Activated T-cell treated with anti-CD3 and anti-CD28 coated beads for 48 hours (primary cell): ENCODE measurements around the gene PTTG1IP.
"Not testable (repeated sequence)": the region's sequence is repeated elsewhere in the genome, so short reads cannot be mapped to it uniquely, and the experiment has no call there.

Source experiments
- DNase-seq: peaks from one replicate; pipeline ENCODE4 v3.0.0-alpha.2; 2020; ENCODE audit warnings: low read depth

The PTTG1IP gene

DNA sequence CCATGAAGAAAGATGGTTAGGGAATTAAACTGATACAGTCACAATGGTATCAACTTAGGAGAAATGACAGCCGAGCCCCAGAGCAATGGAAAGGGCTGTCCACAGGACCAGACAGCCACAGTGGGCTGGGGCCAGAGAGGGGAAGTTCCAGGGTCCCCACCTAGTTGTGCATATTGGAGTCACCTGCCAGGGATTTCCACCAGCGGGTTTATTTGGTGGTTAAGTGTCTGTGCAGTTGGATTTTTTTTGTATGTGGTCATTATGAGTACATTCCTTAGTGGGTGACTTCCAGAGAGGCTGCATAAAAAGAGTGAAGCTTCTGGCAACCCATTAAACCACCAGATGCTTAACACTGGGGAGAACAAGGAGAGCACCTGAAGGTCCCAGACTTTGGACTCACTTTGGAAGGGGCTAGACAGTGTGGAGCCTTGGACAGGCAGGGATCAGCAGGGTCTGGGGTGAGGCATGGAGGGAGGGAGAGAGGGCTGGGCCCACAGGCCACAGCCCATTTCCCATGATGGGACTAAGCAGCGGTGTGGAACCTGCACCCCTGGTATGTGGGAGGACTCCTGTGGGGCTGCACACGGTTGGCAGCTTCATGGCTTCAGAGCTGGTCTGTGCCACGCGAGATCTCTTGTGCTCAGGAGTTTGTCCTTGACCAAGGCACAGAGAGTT is 7.8 kb upstream of the PTTG1IP start:
- no peak for DNase-seq

DNA sequence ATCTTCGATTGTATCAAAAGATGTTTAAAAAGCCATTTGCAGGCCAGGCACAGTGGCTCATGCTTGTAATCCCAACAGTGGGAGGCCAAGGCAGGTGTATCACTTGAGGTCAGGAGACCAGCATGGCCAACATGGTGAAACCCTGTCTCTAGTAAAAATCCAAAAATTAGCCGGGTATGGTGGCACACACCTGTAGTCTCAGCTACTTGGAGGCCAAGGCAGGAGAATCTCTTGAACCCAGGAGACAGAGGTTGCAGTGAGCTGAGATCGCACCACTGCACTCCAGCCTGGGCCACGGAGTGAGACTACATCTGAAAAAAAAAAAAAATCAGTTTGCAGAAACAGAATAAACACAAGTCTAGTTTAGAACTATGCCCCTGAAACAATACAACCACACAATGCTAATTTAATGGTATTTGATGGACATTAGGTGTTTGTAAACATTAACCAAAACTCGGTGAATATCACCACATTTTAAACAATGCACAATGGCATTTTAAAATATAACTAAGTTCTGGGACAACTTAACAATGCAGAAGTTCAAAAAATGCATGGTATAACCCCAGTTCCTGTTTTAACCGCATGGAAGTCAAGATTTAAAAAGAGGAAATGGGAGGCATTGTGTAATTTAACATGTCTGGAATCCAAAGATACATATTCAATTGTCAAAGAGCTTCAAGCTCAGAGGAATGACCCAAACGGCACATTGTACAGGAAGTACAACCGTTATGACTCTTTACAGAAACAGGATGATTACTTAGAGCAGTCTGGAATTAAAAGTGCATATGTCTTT is 7.1 kb upstream of the PTTG1IP start:
- DNase-seq: no peak

DNA sequence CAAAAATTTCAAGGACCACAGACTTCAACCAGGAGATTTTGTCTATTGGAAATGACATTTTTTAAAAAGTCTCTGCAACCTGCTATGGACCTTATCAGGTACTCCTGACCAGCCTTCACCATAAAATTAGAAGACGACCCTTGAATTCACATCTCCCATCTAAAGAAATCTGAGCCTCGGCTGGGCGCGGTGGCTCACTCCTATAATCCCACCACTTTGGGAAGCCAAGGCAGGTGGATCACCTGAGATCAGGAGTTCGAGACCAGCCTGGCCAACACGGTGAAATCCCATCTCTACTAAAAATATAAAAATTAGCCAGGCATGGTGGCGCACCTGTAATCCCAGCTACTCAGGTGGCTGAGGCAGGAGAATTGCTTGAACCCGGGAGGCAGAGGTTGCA is 5.7 kb upstream of the PTTG1IP start:
- DNase-seq: not testable (repeated sequence)

DNA sequence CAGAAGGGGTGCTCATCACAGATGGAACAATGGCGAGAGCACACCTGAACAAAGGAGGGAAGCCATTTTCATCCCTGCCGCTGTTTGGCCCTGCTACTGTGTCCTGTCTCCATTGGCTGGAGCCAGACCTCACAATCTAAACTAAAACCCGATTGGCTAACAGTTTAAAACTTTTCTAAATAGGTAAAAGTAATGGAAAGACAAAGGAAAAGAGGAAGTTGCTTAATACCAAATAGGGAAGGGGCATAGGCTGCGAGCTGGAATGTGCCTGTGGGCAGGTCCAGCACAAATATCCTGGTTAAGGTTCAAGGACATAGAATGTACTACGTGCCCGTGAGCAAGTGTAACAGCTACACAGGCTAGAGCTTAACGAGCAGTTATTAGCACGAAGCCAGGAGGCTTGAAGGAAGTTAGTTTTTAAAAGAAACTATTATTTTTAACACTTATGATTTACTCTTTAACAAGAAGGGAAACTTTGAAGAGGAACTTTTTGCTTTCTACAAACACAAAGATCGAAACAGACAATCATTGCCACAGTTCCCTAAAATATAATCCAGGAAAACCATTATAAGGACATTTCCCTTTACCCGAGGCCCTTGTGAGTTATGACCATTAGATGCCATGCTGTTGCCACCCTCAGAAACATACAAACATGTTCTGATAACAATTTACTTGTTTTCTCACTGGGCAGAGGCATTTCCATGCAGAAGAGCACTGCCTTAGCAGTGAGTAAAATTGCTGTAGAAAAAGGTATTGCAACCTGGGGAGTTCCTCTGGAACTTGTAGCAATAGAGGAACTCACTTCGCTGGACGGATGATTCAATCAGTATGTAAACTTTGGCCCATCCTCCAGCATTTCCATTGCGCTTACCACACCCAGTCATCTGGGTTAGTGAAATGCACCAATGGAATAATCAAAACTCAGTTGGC is 4.8 kb upstream of the PTTG1IP start:
- no peak for DNase-seq

DNA sequence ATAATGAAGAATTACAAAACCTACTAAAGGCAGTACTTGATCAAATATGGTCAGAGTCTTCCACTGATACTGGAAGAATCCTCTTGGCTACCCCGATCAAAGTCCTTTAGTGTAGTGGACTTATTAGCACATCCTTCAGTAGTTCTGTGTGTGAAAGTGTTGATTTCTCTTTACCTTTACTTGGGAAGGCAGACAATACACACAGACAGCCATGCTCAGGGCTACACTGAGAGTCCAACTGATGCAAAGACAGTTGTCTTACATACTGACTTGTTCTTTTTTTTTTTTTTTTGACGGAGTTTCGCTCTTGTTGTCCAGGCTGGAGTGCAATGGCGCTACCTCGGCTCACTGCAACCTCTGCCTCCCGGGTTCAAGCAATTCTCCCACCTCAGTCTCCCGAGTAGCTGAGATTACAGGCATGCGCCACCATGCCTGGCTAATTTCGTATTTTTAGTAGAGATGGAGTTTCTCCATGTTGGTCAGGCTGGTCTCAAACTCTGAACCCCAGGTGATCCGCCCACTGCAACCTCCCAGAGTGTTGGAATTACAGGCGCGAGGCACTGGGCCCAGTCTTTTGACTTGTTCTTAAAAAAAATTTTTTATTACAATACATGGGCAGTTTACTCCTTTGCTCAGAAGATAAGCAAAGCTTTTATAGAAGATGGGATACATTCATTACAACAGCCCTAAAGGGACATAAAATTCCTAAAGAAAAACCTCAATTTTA is 3.5 kb upstream of the PTTG1IP start:
- no peak for DNase-seq

DNA sequence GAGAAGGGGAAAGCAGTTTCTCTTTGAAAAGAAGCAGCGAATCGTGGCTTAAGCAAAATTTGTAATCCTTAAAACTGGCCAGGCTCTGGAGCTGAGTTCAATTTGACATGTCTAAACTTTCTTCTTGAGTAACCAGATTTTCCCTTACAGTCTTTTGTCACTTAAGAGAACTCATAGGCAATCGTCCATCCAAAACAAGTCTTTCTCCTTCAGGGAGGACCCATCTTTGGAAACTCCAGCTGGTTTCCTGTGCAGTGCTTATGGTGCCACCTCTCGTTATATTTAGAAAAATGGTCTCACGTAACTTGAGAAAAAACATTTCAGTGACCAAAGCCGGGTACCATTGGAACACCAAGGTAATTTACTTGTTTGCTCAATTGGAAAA is 1.8 kb upstream of the PTTG1IP start:
- no peak for DNase-seq

DNA sequence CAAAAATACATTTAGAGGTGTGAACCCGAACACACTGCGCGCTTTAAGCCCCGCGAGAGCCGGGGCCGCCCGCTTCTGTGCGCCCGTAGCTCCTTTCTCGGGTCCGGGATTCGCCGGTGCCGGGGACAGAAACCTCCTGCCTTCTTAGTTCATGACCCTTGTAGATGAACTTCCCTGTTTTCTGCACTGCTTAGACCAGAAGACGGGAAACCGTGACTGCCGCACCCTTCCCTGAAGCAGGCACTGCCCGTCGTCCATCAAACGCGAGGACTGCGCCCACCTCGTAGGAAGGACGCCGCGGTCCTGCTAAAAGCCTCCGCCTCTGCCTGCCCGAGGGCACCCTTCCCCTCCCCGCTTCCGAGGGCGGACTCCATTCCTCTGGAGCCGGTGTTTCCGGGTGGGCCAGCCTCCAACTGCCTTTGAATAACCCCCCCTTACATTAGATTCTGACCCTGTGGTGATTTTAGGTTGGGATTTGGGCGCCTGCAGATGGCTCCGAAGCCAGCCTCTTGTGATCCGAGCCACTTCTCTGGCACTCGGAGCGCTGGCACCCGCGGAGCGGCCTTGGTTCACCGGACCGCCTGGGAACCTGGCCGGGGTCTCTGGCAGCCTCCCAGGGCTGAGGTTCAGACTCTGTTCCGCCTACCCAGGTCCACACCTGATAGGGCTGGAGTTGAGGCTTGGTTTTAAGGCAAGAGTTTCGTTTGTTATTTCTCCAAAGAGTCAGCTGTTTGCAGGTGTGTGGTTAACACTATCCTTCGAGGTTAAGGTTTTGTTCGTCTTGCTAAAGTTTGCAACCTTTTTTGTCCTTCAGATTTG is 1.2 kb upstream of the PTTG1IP start:
- no peak for DNase-seq

DNA sequence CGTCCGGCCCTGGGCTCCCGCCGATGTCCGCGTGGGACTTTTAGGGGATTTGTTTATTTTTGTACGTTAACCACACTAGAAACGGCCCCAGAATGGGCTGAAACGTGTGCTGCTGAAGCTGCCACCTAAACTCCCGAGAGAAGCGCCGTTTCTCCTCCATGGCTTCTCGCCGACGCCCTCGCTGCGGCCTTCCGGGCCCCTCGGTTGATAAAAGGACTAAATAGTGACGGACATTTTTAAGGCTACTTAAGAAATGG is 678 bp upstream of the PTTG1IP start:
- no peak for DNase-seq

DNA sequence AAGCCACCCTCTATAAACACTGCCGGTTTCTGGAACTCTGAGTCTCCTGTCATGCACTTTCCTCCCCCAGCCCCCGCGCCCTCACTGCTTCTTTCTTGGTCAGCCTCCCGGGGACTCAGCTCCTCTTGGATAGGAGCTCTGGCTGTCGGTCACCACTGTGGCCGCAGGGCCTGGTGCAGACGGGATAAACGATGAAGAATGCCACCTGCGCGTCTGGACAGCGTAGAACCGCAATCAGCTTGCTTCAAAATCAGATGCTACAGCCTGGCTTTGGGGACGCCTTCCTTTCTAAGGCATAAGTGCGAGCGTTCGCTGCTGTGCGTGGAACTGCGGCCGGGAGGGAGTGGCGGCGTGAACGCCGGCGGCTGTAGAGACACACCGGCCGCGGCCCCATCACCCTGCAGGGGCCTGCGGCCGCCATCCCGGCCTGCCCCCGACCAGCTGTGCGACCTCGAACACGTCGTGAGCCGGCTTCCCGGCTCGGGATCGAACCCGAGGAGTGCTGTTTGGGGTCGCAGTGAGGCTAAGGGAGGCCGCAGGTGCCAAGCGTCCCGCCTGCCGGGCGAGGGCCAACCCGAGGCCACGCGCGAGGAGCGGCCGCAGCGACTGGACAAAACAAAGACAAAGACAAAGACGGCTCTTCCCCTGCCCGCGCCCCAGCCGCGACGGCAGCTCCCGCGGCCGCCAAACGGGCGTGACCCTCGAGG is 688 bp downstream of the PTTG1IP start:
- no peak for DNase-seq

DNA sequence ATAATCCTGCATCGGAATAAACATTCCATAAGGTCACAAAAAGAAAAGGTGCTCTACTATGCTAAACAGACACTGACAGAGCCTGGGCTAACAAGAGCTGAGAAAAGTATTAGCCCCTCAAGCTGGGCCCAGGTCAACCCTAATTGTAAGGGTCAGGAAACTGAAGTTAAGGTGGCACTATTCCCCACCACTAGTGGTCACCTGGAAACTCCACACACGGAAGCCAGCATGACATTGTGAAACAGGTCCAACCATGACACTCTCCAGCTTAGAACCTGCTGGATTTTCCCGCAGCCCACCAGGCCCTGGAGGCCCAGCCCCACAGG is 1.2 kb downstream of the PTTG1IP start:
- DNase-seq: no peak

DNA sequence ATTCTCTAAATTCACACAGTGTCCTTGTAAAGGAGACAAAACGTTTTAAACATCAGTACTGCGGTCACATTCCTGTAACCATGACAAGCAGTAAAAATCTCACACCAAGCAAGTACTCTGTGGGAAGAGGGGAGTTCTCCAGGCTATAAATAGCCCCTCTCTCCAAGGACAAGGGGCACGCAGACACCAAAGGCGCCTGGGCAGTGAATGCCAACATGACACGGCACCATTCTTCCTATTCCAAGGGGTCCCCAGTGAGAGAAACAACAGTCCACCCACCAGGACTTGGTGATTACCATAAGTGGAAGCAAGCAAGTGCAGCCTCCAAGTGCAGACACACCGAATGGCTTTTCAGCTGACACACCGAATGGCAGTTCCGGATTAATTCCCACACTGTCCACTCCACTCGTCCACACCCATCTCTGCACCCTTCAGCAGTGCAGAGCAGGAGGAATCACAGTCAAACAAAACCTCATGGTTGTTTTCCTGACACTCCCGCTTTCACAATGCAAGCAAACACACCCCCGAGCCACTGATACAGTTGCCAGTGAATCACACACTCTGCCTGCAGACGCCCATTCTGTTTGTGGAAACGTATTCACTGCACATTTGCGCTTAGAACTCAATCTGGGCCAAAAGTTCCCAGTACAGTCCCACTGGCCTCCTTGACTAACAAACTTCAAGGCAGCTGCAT is 1.8 kb downstream of the PTTG1IP start:
- no peak for DNase-seq

DNA sequence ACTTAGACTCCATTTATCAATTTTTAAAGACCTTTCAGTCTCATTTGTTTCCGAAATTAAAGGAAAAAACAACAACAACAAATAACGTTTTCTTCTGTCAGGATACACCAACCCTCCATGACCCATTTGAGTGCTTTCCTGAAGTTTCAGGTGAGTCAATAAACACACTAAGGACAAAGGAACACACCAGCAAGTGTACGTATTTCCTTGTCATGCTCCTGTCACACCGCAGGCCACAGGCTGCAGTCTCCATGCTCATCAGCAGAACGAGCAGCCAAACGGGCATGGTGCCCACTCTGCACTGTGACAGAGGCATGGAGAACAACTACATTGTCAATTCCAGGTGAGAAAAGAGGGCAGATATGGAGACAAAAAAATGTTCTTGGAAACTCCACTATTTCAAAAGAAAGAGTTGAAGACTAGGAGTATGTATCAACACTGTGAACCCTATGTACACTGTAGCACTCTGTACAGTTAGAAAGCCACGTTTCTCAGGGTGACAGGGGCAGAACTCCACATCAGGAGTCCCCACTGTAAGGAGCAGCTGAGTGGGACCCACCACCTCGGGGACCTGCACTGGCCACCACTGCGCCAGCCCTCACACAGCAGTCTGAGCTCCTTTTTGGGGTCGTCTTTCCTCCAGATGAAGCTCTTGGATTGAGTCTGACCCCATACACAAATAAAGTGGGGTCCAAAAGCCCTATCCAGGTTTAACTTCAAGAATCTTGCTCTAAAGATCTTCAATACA is 2.6 kb downstream of the PTTG1IP start:
- DNase-seq: no peak

DNA sequence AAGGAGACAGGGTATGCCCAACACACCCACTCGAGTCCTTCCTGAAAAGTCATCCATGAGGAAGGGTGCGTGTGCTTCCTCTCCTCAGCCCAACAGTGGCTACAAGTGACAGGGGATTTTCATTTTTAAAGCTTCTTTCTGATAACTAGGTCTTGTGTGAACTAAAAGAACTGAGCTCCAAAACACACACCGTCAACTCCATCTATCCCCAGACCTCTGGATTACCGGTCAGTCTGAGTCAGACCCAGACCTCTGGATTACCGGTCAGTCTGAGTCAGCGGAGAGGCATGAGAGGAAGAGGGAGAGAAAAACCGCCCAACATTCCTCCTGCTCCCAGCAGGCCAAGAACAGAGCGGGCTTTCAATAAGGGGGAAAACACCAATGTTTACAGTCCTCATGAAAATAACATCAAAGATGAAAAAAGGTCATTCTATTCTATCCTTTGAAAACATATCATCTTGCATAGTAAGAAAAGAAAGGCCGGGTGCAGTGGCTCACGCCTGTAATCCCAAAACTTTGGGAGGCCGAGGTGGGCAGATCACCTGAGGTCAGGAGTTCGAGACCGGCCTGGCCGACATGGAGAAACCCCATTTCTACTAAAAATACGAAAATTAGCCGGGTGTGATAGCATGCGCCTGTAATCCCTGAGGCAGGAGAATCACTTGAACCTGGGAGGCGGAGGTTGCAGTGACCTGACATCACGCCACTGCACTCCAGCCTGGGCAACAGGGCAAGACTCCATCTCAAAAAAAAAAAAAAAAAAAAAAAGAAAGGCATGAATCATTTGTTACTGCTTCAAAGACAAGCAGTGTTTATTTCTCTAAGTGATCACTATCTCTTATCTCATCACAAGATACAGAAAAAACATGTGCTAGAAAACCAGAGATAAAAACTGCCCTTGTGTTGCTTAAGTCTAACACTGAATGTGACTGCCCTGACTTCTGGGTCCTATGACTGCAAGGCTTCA is 3.4 kb downstream of the PTTG1IP start:
- DNase-seq: no peak

DNA sequence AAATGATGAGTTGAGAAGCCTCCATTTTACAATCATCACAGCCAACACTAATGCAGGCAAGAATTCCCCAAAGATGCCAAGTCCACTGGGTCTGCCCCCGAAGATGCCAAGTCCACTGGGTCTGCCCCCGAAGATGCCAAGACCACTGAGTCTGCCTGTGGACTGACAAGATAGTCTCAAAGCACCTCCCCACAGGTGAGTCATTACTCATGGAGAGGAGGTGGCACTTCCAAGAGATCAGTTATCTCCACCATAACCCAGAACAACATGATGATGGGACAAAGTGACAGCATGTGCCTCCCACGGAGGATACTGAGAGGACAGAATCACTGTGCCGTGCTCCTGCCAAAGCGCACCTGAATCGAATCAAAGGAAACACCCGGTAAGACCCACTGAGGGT is 4.8 kb downstream of the PTTG1IP start:
- no peak for DNase-seq

DNA sequence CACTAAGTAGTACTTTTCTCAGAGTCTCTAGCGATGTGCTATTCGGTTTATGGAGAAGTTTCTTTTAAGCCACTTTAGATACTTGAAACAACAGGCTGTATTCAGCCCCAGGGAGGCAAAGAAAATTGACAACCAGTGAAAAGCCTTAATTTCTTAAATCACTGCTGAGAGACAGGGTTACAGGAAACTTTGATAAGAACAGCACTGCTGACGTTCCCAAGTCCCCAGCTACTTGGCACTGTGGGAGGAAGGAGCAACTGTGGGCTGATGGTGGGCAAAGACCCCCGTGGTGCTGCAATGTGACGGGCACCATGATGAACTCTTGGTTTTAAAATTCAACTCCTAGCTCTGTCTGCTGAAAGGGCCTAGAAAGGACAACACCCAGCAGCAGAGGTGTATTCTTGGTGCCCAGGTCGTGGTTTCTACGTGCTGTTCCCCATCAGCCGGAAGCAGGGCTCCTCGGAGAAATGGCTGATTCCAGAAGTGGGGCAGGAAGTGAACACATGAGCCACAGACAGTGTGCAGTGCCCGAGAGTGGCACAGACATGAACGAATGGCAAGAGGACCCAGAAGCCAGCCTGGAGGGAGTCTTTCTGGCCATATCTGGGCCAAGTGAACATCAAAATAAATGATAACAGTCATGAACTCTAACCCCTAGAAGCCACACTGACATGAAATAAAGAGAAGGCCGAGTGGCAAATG is 5.3 kb downstream of the PTTG1IP start:
- DNase-seq: no peak

DNA sequence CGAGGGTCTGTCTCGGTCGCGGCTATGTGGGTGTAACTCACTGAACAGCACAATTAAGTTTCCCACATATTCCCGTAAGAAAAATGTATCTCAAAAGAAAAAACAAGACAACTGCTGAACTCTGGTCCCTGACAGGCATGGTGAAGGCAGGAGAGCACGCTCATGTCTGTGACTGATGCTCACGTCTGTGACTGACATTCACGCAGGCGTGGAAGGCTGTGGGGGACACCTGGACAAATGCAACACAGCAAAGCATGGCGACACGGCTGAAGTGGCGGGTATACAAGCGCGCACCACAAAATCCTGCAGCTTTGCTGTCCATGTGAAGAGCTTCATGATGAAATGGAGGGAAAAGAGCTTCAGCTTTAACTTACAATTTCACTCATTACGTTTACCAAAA is 6.0 kb downstream of the PTTG1IP start:
- no peak for DNase-seq

DNA sequence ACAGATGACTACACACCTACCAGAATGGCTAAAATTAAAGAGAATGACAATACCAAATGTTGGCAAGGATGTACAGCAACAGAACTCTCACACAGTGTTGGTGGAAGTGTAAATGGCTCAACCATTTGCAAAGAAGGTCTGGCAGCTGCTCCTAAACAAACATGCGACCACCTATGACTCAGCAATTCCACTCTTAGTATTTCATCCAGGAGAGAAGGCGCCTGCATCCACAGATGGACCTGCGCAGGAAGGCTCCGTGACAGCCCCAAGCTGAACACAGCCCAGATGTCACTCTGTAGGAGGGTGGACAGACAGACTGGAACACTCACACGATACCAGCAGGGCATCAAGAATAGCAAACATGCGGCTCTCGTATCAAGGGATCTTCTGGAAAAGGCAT is 6.7 kb downstream of the PTTG1IP start:
- no peak for DNase-seq
